Measurements from ENCODE around the gene FAM171A2.

DNA sequence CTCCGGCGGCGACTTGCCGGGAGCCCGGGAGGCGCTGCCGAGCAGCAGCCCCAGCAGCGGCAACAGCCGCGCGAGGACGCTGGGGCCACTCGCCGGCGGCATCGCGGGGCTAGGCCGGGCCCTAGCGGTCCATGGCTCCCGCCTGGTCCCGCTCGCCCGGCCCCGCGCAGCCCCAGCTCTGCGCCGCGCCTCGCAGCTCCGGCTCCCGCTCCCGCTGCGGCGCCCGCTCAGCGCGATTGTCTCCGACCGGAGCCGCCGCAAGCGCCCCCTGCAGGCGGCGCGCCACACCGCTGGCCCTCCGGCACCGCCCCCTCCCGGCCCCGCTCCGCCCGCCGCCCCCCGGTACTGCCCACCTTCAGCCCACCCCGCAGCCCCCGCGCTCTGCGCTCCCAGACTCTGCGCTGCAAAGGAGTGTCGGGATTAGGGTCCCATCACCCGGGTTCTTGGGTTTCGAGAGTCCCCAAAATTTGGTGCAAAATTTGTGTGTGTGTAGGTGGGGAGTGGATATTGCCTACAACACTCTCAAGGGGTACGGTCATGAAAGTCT lies at the start of gene FAM171A2:
- TF ChIP-seq, protein P1, sequence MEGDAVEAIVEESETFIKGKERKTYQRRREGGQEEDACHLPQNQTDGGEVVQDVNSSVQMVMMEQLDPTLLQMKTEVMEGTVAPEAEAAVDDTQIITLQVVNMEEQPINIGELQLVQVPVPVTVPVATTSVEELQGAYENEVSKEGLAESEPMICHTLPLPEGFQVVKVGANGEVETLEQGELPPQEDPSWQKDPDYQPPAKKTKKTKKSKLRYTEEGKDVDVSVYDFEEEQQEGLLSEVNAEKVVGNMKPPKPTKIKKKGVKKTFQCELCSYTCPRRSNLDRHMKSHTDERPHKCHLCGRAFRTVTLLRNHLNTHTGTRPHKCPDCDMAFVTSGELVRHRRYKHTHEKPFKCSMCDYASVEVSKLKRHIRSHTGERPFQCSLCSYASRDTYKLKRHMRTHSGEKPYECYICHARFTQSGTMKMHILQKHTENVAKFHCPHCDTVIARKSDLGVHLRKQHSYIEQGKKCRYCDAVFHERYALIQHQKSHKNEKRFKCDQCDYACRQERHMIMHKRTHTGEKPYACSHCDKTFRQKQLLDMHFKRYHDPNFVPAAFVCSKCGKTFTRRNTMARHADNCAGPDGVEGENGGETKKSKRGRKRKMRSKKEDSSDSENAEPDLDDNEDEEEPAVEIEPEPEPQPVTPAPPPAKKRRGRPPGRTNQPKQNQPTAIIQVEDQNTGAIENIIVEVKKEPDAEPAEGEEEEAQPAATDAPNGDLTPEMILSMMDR (IDR thresholded peaks at IDR 0.05 in 4 of 5, conservative IDR thresholded peaks at IDR 0.05 in 1 of 5), result peak in 4 of 5 experiments; percentile 45 to 91 (median 80)
- no peak for TF ChIP-seq POLR2A (IDR thresholded peaks at IDR 0.05)

All from gastrocnemius medialis (tissue), 4 donors.